ENCODE measurements around the gene SYNPO2.
"Not testable (repeated sequence)": the region's sequence is repeated elsewhere in the genome, so short reads cannot be mapped to it uniquely, and the experiment has no call there.

Gene SYNPO2

GRCh38 chr4:118939169-118939783 is 50.6 kb downstream of the SYNPO2 start:
- no peak for DNase-seq

GRCh38 chr4:118941149-118941548 is 52.5 kb downstream of the SYNPO2 start:
- DNase-seq, result no peak

- no peak for DNase-seq
Observed at GRCh38 chr4:118941799-118942198, 53.1 kb downstream of the SYNPO2 start.

- no peak for DNase-seq
Observed at GRCh38 chr4:118942465-118942864, 53.8 kb downstream of the SYNPO2 start.

- no peak for DNase-seq
Observed at GRCh38 chr4:118947095-118947494, 58.4 kb downstream of the SYNPO2 start.

- DNase-seq, result no peak
Observed at GRCh38 chr4:118948545-118949144, 60.0 kb downstream of the SYNPO2 start.

- no peak for DNase-seq
Observed at GRCh38 chr4:118950224-118950623, 61.6 kb downstream of the SYNPO2 start.

- DNase-seq, result no peak
Observed at GRCh38 chr4:118950929-118951570, 62.4 kb downstream of the SYNPO2 start.

- no peak for DNase-seq
Observed at GRCh38 chr4:118953276-118953675, 64.6 kb downstream of the SYNPO2 start.

- no peak for DNase-seq
Observed at GRCh38 chr4:118954246-118954645, 65.6 kb downstream of the SYNPO2 start.

GRCh38 chr4:118955515-118955914 is 66.9 kb downstream of the SYNPO2 start:
- no peak for DNase-seq

GRCh38 chr4:118957722-118958445 is 69.2 kb downstream of the SYNPO2 start:
- no peak for DNase-seq

- no peak for DNase-seq
Observed at GRCh38 chr4:118962540-118962939, 73.9 kb downstream of the SYNPO2 start.

- no peak for DNase-seq
Observed at GRCh38 chr4:118964891-118965411, 76.3 kb downstream of the SYNPO2 start.

- DNase-seq, result no peak
Observed at GRCh38 chr4:118967393-118967792, 78.7 kb downstream of the SYNPO2 start.

- no peak for DNase-seq
Observed at GRCh38 chr4:118968005-118968404, 79.4 kb downstream of the SYNPO2 start.

- no peak for DNase-seq
Observed at GRCh38 chr4:118968813-118969212, 80.2 kb downstream of the SYNPO2 start.

- no peak for DNase-seq
Observed at GRCh38 chr4:118969359-118969758, 80.7 kb downstream of the SYNPO2 start.

GRCh38 chr4:118972167-118972566 is 83.5 kb downstream of the SYNPO2 start:
- no peak for DNase-seq

GRCh38 chr4:118973295-118973694 is 84.6 kb downstream of the SYNPO2 start:
- DNase-seq, result no peak

- DNase-seq, result no peak
Observed at GRCh38 chr4:118974758-118975157, 86.1 kb downstream of the SYNPO2 start.

- DNase-seq, result no peak
Observed at GRCh38 chr4:118975449-118976192, 87.0 kb downstream of the SYNPO2 start.

- not testable (repeated sequence) for DNase-seq
Observed at GRCh38 chr4:118976193-118976560, 87.5 kb downstream of the SYNPO2 start.
